Pancreas (tissue), 10 donors: ENCODE measurements around the gene EFNA5. TPM values are rescaled to one million over a fixed set of nuclear protein-coding genes. Genes with fewer than 3 reads are reported as not detected.

Experiments
- ATAC-seq, 4 donors: fragments of 200-7000 bp; cut with Tn5 transposase; one replicate each; pipeline versions ENCODE4 v1.8.0 to v1.9.1; 2020; ENCODE audit warnings: mild to moderate bottlenecking in 4 of 4, moderate library complexity in 4 of 4
- DNase-seq, 6 donors: peaks; one replicate each; pipeline ENCODE4 v3.0.0-alpha.2; 2020
- FAIRE-seq: peaks from 2 replicates; lab custom pipeline; 2012; peaks lifted over from hg19 to GRCh38; lab: Jason Lieb, UNC
- H3K27ac ChIP-seq, 4 donors: fragments of 200-600 bp; sonication (generic); 1 replicate in 3 of 4; 2 replicates in 1 of 4; pipeline versions ENCODE4 v1.5.0 to v1.8.0; 2020
- H3K27me3 ChIP-seq, 4 donors: fragments of 200-600 bp; one replicate each; pipeline ENCODE4 v1.8.0; 2021
- H3K36me3 ChIP-seq, 3 donors: fragments of 200-600 bp; sonication (generic) in 1 of 3; one replicate each; pipeline versions ENCODE4 v1.5.0 to v1.8.0; 2020 to 2021
- H3K4me1 ChIP-seq, 3 donors: fragments of 200-600 bp; one replicate each; pipeline ENCODE4 v1.8.0; 2021
- H3K4me3 ChIP-seq, 4 donors: fragments of 200-600 bp; sonication (generic) in 2 of 4; one replicate each; pipeline versions ENCODE4 v1.5.0 to v1.8.0; 2020 to 2021
- H3K9me3 ChIP-seq, 4 donors: fragments of 200-600 bp; one replicate each; pipeline ENCODE4 v1.8.0; 2021
- CTCF ChIP-seq, 4 donors: fragments of 200-600 bp; sonication (generic) in 3 of 4; IDR thresholded peaks; one replicate each; pipeline versions ENCODE4 v1.5.0 to v1.8.0; 2021; ENCODE audit warnings: antibody characterized with exemption in 4 of 4
- WGBS, 2 donors: extraction: QIAGEN DNeasy Blood & Tissue Kit; methylation state at CpG; one replicate each; pipeline ENCODE4 v1.1.7; 2013; 5-methylcytosine and 5-hydroxymethylcytosine counted together
- intact Hi-C, 3 donors: fragments of 100-400 bp; cut with DNase I; formaldehyde crosslinking; loops; one replicate each; pipeline versions ENCODE4 v1.11.1 to v1.14.2; 2022
- polyA plus RNA-seq, 2 donors: library from polyadenylated mRNA; stranded (reverse); fragments of 200-250 nt; gene quantifications; one replicate each; pipeline ENCODE4 v1.2.3, GENCODE V29; 2013
- total RNA-seq, 6 donors: library from RNA; stranded (reverse); fragmentation: NEBNext Ultra II Directional in 4 of 6; extraction: Animal tissue kit (Norgen Biotek cat#: 25700) in 4 of 6; gene quantifications; one replicate each; pipeline versions ENCODE4 v1.2.1 to v1.2.4, GENCODE V29; 2021 to 2023
- donor health status: healthy with polysubstance abuse.
- donor health status: DM: no; HTN: no; CAD: no; lungs with moderate emphysema.
- donor health status: DM: no; HTN: no; CAD: no.
- donor health status: control.
- donor health status: control.
- donor health status: Bipolar disorder and iron deficiency.
- donor health status: DM: yes; HTN: yes; CAD: no.
- donor health status: DM: no; HTN: no; CAD: no.
- donor health status: DM: no; HTN: no; CAD: no.
- donor health status: DM: yes; HTN: yes; CAD: no.

The EFNA5 gene
- total and polyA plus RNA-seq, 8 donors: 0.23 to 3.8 (median 2.1) TPM

DNA sequence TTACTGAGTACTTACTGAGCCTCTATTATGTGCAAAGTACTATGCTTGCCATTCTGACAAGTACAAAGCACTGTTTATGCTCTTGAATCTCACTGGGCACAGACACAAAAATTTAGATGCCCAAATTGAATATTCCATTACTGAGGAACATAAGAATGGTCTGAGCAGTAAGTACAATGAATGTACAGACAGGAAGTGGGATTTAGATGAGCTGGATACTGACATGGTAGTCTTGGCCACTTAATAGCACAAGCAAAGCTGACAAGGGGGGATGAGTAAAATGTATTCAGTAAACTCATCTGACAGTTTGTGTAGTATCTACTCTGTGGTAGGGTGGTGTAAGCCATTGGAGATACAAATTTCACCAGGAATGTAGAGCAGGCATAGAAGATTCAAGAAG is 132.4 kb downstream of the EFNA5 start:
- Histone ChIP-seq H3K4me1 (peaks cover 6 to 13% (median 10%) of the 10 kb centered on the region in 3 donors), H3K27me3 (no peaks in the 10 kb centered on the region), H3K4me3 (no peak overlapping the region), H3K9me3 (no peaks in the 10 kb centered on the region), H3K36me3 (no peaks in the 10 kb centered on the region), H3K27ac (no peak overlapping the region)
- intact Hi-C loops: no loop called here
- ATAC-seq (no peak), FAIRE-seq (no peak), DNase-seq (no peak)
- no peak for TF ChIP-seq CTCF (IDR thresholded peaks at IDR 0.05)

DNA sequence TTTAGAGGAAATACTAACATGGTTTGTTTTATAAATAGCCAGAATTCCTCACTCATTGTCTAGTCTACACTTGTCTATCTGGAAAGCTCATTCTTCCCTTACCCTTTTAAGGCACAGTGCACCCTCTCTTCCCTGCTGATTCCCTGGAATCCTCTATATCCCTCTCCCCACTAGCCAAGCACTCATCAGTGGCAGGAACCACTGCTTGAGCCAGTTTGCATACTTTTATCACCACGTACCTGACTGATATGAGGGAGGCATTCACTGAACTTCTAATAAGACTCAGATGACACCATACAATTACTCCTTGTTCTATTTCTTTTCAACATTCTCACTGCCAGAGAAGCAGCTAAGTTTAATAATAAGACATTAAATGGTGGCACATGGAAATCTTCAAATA is 134.9 kb downstream of the EFNA5 start:
- H3K36me3 ChIP-seq: no peaks in the 10 kb centered on the region
- no peaks in the 10 kb centered on the region for H3K27me3 ChIP-seq
- H3K27ac ChIP-seq: no peak overlapping the region
- H3K9me3 ChIP-seq: no peaks in the 10 kb centered on the region
- FAIRE-seq (no peak), ATAC-seq (no peak), DNase-seq (no peak)
- no peaks in the 10 kb centered on the region for H3K4me1 ChIP-seq
- TF ChIP-seq CTCF (IDR thresholded peaks at IDR 0.05): no peak
- intact Hi-C loops: no loop called here
- H3K4me3 ChIP-seq: no peak overlapping the region
- 76 to 79% methylated on average over 1 of the region's 1 CpG for whole genome bisulfite sequencing, 2 donors

DNA sequence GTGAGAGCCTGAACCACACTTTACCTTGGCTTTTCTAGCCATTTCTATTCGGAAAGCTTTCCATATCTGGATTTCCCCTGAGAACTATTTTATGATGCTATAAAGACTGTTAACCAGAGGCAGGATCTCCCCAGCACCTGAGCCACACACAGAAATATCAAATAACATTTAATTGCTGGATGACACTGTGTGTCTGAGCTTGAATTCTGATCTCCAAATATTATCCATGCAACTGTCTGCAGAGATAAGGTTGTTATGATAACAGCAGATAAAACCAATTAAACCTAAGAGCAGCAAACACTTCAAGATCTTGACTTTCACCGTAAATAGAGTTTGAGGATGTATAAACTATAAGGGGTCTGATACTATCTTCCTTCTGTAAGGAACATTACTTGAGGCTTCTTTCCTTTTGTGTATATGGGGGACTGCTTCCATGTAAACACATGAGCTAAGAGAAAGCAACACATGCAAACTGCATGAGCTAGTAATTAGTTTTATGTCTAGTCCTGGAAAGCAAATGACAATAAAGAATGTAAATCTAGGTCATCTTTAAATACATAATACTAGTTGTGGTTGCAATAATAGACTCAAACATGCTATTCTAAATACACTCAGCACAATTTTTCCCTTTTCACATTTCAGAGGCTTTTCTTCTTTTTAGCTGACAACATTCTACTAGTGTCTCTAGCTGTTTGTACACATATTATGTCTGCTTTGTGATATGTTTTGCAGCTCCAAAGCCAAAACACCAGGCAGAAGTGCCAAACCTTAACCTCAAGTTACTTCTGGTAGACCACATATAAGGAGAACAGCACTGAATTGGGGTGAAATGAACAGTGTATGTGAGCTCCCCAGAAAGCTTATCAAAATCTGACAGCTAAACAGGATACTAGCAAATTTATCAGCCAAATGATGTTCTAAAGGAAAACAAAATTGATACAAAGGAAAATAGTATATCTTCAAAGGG is 136.5 kb downstream of the EFNA5 start:
- TF ChIP-seq CTCF (IDR thresholded peaks at IDR 0.05): no peak
- intact Hi-C loops: no loop called here
- H3K36me3 ChIP-seq: no peaks in the 10 kb centered on the region
- H3K9me3 ChIP-seq: no peaks in the 10 kb centered on the region
- no peaks in the 10 kb centered on the region for H3K27me3 ChIP-seq
- 69 to 74% methylated on average over 2 of the region's 2 CpGs for WGBS, 2 donors
- ATAC-seq (no peak), FAIRE-seq (no peak), DNase-seq (no peak)
- H3K4me1 ChIP-seq: no peaks in the 10 kb centered on the region
- no peak overlapping the region for H3K27ac ChIP-seq
- no peak overlapping the region for H3K4me3 ChIP-seq

DNA sequence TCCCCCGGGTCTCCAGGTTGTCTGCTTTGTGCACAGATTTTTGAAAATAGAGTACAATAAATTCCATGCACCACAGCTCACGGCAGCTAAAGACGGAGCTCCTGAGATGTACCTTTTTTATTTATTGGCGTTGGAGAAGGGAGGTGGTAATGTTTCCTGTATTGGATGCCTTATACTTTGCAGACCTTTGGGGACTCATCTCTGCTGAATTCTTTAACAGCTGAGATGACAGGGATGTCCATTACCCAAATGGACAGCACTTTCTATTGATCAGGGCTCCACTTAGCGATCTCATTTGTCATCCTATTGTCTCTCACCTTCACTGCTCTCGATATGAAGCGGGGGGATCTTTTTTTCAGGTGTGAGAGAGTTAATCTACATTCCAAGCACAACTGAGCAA is 137.8 kb downstream of the EFNA5 start:
- no peak for FAIRE-seq
- 86 to 92% methylated on average over 7 of the region's 7 CpGs for WGBS, 2 donors
- no peaks in the 10 kb centered on the region for H3K4me1 ChIP-seq

More for the DNA sequence above, 137.8 kb downstream of the EFNA5 start:
- DNase-seq (no peak), ATAC-seq (no peak)
- no peaks in the 10 kb centered on the region for H3K36me3 ChIP-seq
- no peak for TF ChIP-seq CTCF (IDR thresholded peaks at IDR 0.05)
- H3K4me3 ChIP-seq: no peak overlapping the region
- intact Hi-C loops: no loop called here
- H3K27ac ChIP-seq: no peak overlapping the region
- no peaks in the 10 kb centered on the region for H3K27me3 ChIP-seq
- no peaks in the 10 kb centered on the region for H3K9me3 ChIP-seq
